ENCODE measurements around the gene METTL15. TPM values are rescaled to one million over a fixed set of nuclear protein-coding genes. Genes with fewer than 3 reads are reported as not detected.

METTL15 gene
- total and polyA plus RNA-seq, 2 experiments from 2014 or later: 9.0 to 19.8 TPM

DNA sequence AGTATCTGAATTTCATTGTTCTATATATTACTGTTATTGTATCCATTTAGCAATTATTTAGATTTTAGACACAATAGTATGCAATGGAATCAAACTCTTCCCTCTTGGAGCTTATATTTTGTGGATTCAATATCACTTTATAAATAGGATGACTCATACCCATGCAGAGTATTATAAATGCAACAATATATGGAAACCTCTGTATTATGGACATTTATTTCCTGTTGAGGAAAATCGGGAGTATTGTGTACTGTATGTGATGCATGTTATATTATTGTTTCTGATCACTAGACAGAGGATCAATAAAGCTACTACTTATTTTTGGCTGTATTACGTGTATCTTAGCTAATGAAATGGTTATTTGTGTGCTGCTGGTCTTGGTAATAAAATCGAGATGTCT, 770 bp downstream of the METTL15 start:
- Histone ChIP-seq H3K36me3 (ENCODE audit: insufficient read depth) (no peaks in the 10 kb centered on the region), H3K27ac (ENCODE audit: low read depth) (peak overlapping the region; percentile 79; the same call in 1 of the 2 replicates), H3K27me3 (ENCODE audit: insufficient read depth) (no peaks in the 10 kb centered on the region), H3K79me2 (replicated peaks; ENCODE audit: insufficient read depth) (peaks cover 74% of the 10 kb centered on the region), H3K4me1 (ENCODE audit: insufficient read depth) (peaks cover 5% of the 10 kb centered on the region), H3K4me3 (peak overlapping the region; percentile 81), H3K9me2 (ENCODE audit: insufficient read depth) (no peaks in the 10 kb centered on the region), H3K4me2 (peak overlapping the region; percentile 81), H4K20me1 (replicated peaks; ENCODE audit: insufficient read depth) (no peaks in the 10 kb centered on the region), H2AFZ (no peak overlapping the region), H3F3A (replicated peaks; ENCODE audit: low read depth) (no peaks in the 10 kb centered on the region)
- TF ChIP-seq NANOG (IDR thresholded peaks at IDR 0.05; ENCODE audit: borderline replicate concordance) (no peak), EZH2 (IDR thresholded peaks at IDR 0.05; ENCODE audit: low read depth, unreplicated experiment) (no peak), CREB1 (CRISPR knock-in tag; IDR thresholded peaks at IDR 0.05; ENCODE audit: low read depth) (no peak), STAT1 (IDR thresholded peaks at IDR 0.05; ENCODE audit: unreplicated experiment) (no peak), POLR2AphosphoS5 (IDR thresholded peaks at IDR 0.05; ENCODE audit: low read depth) (no peak), ZNF114 (CRISPR knock-in tag; IDR thresholded peaks at IDR 0.05) (no peak), EZH2phosphoT487 (IDR thresholded peaks at IDR 0.05; ENCODE audit: unreplicated experiment) (no peak)
- TF ChIP-seq, protein P1, sequence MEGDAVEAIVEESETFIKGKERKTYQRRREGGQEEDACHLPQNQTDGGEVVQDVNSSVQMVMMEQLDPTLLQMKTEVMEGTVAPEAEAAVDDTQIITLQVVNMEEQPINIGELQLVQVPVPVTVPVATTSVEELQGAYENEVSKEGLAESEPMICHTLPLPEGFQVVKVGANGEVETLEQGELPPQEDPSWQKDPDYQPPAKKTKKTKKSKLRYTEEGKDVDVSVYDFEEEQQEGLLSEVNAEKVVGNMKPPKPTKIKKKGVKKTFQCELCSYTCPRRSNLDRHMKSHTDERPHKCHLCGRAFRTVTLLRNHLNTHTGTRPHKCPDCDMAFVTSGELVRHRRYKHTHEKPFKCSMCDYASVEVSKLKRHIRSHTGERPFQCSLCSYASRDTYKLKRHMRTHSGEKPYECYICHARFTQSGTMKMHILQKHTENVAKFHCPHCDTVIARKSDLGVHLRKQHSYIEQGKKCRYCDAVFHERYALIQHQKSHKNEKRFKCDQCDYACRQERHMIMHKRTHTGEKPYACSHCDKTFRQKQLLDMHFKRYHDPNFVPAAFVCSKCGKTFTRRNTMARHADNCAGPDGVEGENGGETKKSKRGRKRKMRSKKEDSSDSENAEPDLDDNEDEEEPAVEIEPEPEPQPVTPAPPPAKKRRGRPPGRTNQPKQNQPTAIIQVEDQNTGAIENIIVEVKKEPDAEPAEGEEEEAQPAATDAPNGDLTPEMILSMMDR (conservative IDR thresholded peaks at IDR 0.05; ENCODE audit: low read depth in 2 of 2): no peak
- TF ChIP-seq, protein P2, sequence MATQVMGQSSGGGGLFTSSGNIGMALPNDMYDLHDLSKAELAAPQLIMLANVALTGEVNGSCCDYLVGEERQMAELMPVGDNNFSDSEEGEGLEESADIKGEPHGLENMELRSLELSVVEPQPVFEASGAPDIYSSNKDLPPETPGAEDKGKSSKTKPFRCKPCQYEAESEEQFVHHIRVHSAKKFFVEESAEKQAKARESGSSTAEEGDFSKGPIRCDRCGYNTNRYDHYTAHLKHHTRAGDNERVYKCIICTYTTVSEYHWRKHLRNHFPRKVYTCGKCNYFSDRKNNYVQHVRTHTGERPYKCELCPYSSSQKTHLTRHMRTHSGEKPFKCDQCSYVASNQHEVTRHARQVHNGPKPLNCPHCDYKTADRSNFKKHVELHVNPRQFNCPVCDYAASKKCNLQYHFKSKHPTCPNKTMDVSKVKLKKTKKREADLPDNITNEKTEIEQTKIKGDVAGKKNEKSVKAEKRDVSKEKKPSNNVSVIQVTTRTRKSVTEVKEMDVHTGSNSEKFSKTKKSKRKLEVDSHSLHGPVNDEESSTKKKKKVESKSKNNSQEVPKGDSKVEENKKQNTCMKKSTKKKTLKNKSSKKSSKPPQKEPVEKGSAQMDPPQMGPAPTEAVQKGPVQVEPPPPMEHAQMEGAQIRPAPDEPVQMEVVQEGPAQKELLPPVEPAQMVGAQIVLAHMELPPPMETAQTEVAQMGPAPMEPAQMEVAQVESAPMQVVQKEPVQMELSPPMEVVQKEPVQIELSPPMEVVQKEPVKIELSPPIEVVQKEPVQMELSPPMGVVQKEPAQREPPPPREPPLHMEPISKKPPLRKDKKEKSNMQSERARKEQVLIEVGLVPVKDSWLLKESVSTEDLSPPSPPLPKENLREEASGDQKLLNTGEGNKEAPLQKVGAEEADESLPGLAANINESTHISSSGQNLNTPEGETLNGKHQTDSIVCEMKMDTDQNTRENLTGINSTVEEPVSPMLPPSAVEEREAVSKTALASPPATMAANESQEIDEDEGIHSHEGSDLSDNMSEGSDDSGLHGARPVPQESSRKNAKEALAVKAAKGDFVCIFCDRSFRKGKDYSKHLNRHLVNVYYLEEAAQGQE (IDR thresholded peaks at IDR 0.05; ENCODE audit: unreplicated experiment): no peak
- TF ChIP-seq, protein P3, sequence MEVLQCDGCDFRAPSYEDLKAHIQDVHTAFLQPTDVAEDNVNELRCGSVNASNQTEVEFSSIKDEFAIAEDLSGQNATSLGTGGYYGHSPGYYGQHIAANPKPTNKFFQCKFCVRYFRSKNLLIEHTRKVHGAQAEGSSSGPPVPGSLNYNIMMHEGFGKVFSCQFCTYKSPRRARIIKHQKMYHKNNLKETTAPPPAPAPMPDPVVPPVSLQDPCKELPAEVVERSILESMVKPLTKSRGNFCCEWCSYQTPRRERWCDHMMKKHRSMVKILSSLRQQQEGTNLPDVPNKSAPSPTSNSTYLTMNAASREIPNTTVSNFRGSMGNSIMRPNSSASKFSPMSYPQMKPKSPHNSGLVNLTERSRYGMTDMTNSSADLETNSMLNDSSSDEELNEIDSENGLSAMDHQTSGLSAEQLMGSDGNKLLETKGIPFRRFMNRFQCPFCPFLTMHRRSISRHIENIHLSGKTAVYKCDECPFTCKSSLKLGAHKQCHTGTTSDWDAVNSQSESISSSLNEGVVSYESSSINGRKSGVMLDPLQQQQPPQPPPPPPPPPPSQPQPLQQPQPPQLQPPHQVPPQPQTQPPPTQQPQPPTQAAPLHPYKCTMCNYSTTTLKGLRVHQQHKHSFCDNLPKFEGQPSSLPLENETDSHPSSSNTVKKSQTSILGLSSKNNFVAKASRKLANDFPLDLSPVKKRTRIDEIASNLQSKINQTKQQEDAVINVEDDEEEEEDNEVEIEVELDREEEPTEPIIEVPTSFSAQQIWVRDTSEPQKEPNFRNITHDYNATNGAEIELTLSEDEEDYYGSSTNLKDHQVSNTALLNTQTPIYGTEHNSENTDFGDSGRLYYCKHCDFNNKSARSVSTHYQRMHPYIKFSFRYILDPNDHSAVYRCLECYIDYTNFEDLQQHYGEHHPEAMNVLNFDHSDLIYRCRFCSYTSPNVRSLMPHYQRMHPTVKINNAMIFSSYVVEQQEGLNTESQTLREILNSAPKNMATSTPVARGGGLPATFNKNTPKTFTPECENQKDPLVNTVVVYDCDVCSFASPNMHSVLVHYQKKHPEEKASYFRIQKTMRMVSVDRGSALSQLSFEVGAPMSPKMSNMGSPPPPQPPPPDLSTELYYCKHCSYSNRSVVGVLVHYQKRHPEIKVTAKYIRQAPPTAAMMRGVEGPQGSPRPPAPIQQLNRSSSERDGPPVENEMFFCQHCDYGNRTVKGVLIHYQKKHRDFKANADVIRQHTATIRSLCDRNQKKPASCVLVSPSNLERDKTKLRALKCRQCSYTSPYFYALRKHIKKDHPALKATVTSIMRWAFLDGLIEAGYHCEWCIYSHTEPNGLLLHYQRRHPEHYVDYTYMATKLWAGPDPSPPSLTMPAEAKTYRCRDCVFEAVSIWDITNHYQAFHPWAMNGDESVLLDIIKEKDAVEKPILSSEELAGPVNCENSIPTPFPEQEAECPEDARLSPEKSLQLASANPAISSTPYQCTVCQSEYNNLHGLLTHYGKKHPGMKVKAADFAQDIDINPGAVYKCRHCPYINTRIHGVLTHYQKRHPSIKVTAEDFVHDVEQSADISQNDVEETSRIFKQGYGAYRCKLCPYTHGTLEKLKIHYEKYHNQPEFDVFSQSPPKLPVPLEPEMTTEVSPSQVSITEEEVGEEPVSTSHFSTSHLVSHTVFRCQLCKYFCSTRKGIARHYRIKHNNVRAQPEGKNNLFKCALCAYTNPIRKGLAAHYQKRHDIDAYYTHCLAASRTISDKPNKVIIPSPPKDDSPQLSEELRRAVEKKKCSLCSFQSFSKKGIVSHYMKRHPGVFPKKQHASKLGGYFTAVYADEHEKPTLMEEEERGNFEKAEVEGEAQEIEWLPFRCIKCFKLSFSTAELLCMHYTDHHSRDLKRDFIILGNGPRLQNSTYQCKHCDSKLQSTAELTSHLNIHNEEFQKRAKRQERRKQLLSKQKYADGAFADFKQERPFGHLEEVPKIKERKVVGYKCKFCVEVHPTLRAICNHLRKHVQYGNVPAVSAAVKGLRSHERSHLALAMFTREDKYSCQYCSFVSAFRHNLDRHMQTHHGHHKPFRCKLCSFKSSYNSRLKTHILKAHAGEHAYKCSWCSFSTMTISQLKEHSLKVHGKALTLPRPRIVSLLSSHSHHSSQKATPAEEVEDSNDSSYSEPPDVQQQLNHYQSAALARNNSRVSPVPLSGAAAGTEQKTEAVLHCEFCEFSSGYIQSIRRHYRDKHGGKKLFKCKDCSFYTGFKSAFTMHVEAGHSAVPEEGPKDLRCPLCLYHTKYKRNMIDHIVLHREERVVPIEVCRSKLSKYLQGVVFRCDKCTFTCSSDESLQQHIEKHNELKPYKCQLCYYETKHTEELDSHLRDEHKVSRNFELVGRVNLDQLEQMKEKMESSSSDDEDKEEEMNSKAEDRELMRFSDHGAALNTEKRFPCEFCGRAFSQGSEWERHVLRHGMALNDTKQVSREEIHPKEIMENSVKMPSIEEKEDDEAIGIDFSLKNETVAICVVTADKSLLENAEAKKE (CRISPR knock-in tag; IDR thresholded peaks at IDR 0.05): no peak
- Mint-ChIP-seq H3K27me3 (ENCODE audit: insufficient read depth, low read depth, poor library complexity) (peaks cover 14% of the 10 kb centered on the region), H3K9me3 (no peaks in the 10 kb centered on the region), H3K36me3 (ENCODE audit: low read depth) (0 out of 3 replicates have a peak, but pooled peaks cover 2% of the 10 kb centered on the region), H3K4me1 (peaks cover 22% of the 10 kb centered on the region), H3K4me3 (peak overlapping the region; percentile 99), H3K27ac (no peak overlapping the region)
- DNase-seq (ENCODE audit: low spot score): no peak
- no peak for ATAC-seq

All from GM23338 (cell line).